ENCODE results near the gene SSBP1.

Gene SSBP1

DNA sequence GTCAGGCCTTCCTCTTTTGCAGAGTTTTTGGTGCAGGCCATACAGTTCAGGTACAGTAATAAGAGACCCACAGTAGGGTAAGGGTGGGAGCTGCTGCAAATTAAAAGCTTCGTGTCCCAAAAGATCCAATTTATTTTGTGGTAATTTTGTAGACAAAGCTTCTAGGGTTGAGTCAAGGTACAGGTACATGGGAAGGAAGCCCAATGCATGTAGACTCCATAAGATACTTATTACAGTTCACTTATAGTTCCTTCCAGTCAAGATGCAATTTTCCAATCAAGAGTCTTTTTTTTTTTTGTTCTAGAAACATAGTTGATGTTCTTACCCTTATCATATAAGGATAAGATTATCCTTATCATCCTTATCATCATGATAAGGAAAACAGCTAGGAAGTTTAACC lies 38.2 kb downstream of the SSBP1 start, which contains the start of gene TAS2R4:
Gene TAS2R4, plus strand, starts transcription at position 301 of the 400 bp plus-strand sequence. CDS start 1,815 bp downstream, outside the sequence.
- DNase-seq (ENCODE audit: low read depth): no peak

DNA sequence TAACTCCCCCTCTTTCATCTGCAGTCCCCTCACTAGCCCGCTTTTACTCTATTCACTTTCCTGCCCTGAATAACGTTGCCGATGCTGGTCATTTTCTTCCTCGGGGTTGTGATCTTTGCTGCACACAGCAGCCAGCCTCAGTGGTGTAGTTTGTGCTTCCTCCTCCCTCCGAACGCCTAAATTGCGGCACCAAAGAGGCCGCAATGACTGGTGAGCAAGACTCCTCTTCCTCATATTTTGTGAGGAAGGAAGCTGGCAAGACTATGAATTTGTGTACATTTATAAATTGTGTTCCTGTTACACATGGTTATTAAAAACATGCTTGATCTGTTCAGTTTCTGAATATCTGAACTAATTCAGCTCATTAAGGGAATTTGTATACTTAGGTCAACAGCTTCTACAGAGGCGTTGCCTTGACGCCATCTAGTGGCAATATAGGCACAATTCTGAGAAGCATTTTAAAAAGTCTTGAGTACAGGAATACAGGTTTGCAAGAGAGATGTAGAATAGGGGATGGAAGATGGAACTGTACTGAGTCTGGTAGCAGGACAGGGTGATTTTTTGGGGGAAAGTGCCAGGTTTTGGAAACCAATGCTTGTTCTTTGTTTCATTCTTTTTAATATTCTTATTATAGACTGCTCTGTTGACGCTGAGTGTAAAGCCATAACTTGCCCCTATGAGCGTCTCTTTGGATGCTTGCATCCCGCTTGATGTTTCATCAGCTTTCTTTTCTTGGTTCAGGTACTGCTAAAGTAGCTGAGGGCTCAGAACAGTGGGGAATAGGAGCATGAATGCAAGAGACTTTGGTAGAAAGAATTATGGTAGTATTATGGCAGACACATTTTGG lies 47.8 kb downstream of the SSBP1 start:
- DNase-seq (ENCODE audit: low read depth): peak; percentile 13

DNA sequence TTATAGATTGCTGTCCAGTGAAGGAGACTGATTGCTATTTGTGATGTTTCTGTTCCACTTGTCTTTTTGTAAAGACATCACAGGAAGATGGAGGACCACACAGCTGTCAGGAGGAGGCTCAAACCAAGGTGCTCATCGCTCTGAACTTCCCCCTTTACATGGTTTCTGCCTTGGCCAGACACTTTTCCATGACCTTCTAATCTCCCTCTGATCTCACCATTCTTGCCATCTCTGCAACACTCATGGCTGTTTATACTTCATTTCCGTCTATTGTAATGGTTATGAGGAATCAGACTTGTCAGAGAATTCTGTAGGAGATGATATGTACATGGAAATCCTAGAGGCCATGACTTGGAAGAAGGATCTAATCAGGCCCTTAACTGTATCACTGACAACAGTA lies 50.1 kb downstream of the SSBP1 start:
- DNase-seq (ENCODE audit: low read depth): no peak

DNA sequence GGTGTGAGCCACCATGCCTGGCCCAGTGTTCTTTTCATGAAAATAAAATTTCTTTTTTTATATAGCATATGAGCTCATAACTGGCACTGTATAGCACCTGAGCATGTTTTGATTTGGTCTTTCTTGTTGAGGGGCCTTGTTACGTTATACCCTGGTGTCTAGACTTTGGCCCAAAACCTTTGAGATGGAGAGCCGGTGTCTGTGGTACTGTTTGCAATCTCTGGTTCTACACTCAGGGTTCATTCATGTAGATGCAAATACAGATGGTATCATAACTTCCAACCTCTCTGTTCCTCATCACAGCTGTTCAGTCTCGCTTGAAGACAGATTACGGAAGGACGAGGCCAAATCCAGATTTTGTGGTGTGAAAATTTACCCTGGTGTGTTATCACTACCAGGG lies 51.8 kb downstream of the SSBP1 start, which contains the start of gene TAS2R5:
Gene TAS2R5, plus strand, starts transcription at position 301 of the 400 bp plus-strand sequence. CDS start 145 bp downstream, outside the sequence.
- no peak for DNase-seq (ENCODE audit: low read depth)

DNA sequence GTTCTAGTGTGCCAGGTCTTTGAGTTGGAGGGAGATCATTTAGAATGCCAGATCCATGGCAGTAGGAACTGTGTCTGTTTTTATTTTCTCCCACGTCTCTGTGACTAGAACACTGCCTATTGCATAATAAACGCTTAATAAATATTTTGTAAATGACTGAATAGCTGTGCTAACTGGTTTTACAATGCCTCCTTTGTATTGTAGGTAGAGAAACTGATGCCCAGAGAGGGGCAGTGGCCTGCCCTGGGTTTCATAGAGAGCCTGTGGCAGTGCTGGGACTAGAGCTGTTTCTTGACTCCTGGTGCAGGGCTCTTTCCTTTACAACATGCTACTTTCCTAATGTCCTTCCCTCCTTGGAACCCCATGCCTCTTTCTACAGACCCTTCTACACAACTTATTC lies 54.4 kb downstream of the SSBP1 start:
- DNase-seq (ENCODE audit: low read depth): no peak

Measured in HS-5 (cell line).